GM19467 (cell line): ENCODE data around the gene DNAAF1.
"Not testable (repeated sequence)": the region's sequence is repeated elsewhere in the genome, so short reads cannot be mapped to it uniquely, and the experiment has no call there.

ENCODE experiments used
- ATAC-seq: cut with Tn5 transposase; IDR thresholded peaks from one replicate; pipeline ENCODE4 v1.9.1; 2021; ENCODE audit warnings: mild to moderate bottlenecking, moderate library complexity; ENCODE audit not compliant: unreplicated experiment

DNAAF1 gene

GRCh38 chr16:84144859-84145639 lies at the start of gene DNAAF1, which contains the start of gene HSDL1:
Gene DNAAF1 (plus strand): TSS chr16:84145308. CDS start chr16:84145441, 133 bp downstream.
Gene HSDL1 (minus strand): TSS chr16:84145177. CDS start chr16:84131321, 13,856 bp downstream.
- ATAC-seq = peak; percentile 73

GRCh38 chr16:84095466-84095865 lies 49.6 kb upstream of the DNAAF1 start:
- ATAC-seq = no peak

GRCh38 chr16:84096447-84097005 lies 48.6 kb upstream of the DNAAF1 start:
- ATAC-seq = no peak

GRCh38 chr16:84098939-84099338 lies 46.2 kb upstream of the DNAAF1 start:
- no peak for ATAC-seq

- ATAC-seq = no peak
Observed at GRCh38 chr16:84103678-84104077, 41.4 kb upstream of the DNAAF1 start.

GRCh38 chr16:84104231-84104630 lies 40.9 kb upstream of the DNAAF1 start:
- ATAC-seq = no peak

GRCh38 chr16:84105301-84105815 lies 39.8 kb upstream of the DNAAF1 start:
- ATAC-seq = no peak

- ATAC-seq = no peak
Observed at GRCh38 chr16:84105948-84106740, 39.0 kb upstream of the DNAAF1 start.

GRCh38 chr16:84107921-84108320 lies 37.2 kb upstream of the DNAAF1 start:
- no peak for ATAC-seq

- no peak for ATAC-seq
Observed at GRCh38 chr16:84109598-84110335, 35.3 kb upstream of the DNAAF1 start.

- no peak for ATAC-seq
Observed at GRCh38 chr16:84110527-84110926, 34.6 kb upstream of the DNAAF1 start.

GRCh38 chr16:84111525-84111924 lies 33.6 kb upstream of the DNAAF1 start:
- ATAC-seq = no peak

- not testable (repeated sequence) for ATAC-seq
Observed at GRCh38 chr16:84111949-84112348, 33.2 kb upstream of the DNAAF1 start.

- peak; percentile 22 for ATAC-seq
Observed at GRCh38 chr16:84115919-84116719, 29.0 kb upstream of the DNAAF1 start.

- ATAC-seq = peak; percentile 92
Observed at GRCh38 chr16:84116720-84117493, 28.2 kb upstream of the DNAAF1 start, which contains the start of gene MBTPS1. Gene MBTPS1 (minus strand): TSS chr16:84116942. CDS start chr16:84101783, 15,159 bp downstream.

- ATAC-seq = no peak
Observed at GRCh38 chr16:84117494-84117843, 27.6 kb upstream of the DNAAF1 start.

GRCh38 chr16:84118315-84118714 lies 26.8 kb upstream of the DNAAF1 start:
- not testable (repeated sequence) for ATAC-seq

- ATAC-seq = no peak
Observed at GRCh38 chr16:84119368-84119767, 25.7 kb upstream of the DNAAF1 start.

- ATAC-seq = no peak
Observed at GRCh38 chr16:84120023-84120422, 25.1 kb upstream of the DNAAF1 start.
